ENCODE measurements around the gene NOX4. TPM values are rescaled to one million over a fixed set of nuclear protein-coding genes. Genes with fewer than 3 reads are reported as not detected.

The NOX4 gene
- total RNA-seq = 4.2 and 9.5 TPM in 2 replicates

DNA sequence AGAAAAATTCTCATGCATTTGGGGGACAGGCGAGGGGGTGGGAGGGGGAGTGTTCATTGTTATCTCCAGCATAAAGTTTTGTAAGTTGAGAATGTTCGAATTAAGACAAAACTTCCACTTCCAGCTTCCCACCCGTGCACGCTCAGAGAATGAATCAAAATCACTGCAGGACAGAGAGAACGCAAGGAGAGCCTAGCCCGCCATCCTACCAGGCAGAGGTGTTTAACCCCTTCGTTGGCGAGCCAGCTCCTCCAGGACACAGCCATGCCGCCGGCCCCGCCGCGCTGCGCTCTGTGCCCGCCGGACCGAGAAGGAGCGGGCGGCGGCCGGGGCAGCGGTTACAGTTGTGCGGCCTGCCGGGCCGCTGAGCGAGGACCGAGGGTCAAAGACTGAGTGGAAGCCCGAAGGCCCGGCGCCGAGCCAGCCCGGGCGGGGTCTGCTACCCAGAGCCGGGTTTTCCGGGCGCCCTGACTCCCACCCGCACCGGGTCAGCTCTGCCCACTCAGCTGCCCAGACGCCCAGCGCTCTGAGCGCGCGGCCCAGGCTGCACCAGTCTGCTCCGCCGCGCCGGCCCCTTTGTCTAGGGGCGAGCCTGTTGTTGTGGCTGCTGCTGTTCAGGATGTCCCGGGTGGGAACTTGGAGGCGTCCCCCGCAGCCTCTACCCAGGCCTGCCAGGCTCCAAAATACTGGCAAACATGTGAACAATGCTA lies at the start of gene NOX4:
Gene NOX4 (minus strand): TSS at position 395 of the 710 bp plus-strand sequence. CDS start 129 bp downstream, at position 266.

Other genes with a start within 250 kb of the NOX4 start
- not detected in 2 replicates for gene TRIM77, start 218.9 kb upstream of the NOX4 start, total RNA-seq

Data from smooth muscle cell of the umbilical artery (primary cell).